Kidney (tissue), 14 donors: ENCODE data around the gene GP1BA. TPM values are rescaled to one million over a fixed set of nuclear protein-coding genes. Genes with fewer than 3 reads are reported as not detected.
A peak's percentile ranks its signal among the peaks of the same experiment; 100 is the strongest.

Source experiments
- DNase-seq, 5 donors: peaks; one replicate each; pipeline ENCODE4 v3.0.0-alpha.2; 2013 to 2020
- FAIRE-seq: peaks from 2 replicates; lab custom pipeline; 2012; peaks lifted over from hg19 to GRCh38; lab: Jason Lieb, UNC
- H3K27ac ChIP-seq, 2 donors: one replicate each; pipeline ENCODE4 v1.7.0; 2013; ENCODE audit warnings: low read depth in 2 of 2, low read length in 2 of 2, inconsistent platforms in 1 of 2
- H3K27me3 ChIP-seq: one replicate; pipeline ENCODE4 v1.7.1; 2013; ENCODE audit warnings: low read length, inconsistent platforms; ENCODE audit not compliant: control insufficient read depth, insufficient read depth
- H3K36me3 ChIP-seq, 3 donors: one replicate each; pipeline versions ENCODE4 v1.7.0 to v1.7.1; 2013; ENCODE audit warnings: low read length in 3 of 3, control low read depth in 1 of 3, inconsistent platforms in 1 of 3; ENCODE audit not compliant: insufficient read depth in 3 of 3, control insufficient read depth in 2 of 3
- H3K4me1 ChIP-seq, 3 donors: one replicate each; pipeline versions ENCODE4 v1.7.0 to v1.7.1; 2013; ENCODE audit warnings: low read length in 3 of 3, inconsistent platforms in 1 of 3, low read depth in 1 of 3; ENCODE audit not compliant: control insufficient read depth in 2 of 3, insufficient read depth in 2 of 3
- H3K4me3 ChIP-seq, 3 donors: one replicate each; pipeline versions ENCODE4 v1.7.0 to v1.8.1; 2013; ENCODE audit warnings: low read length in 3 of 3, control low read depth in 1 of 3, inconsistent platforms in 1 of 3
- H3K9ac ChIP-seq, 3 donors: one replicate each; pipeline versions ENCODE4 v1.7.0 to v1.7.1; 2013; ENCODE audit warnings: low read length in 3 of 3, control low read depth in 1 of 3, inconsistent platforms in 1 of 3
- H3K9me3 ChIP-seq, 3 donors: one replicate each; pipeline versions ENCODE4 v1.7.0 to v1.7.1; 2013; ENCODE audit warnings: low read length in 3 of 3, control low read depth in 1 of 3, inconsistent platforms in 1 of 3; ENCODE audit not compliant: control insufficient read depth in 2 of 3, insufficient read depth in 1 of 3
- intact Hi-C: fragments of 100-400 bp; cut with DNase I; formaldehyde crosslinking; loops from one replicate; pipeline ENCODE4 v1.11.1; 2022
- polyA plus RNA-seq: library from polyadenylated mRNA; stranded (reverse); fragments of 350-450 nt; fragmentation: Illumina TruSeq; extraction: RNeasy Lipid Tissue Mini Kit (QIAGEN cat#74804); gene quantifications from one replicate; pipeline ENCODE4 v1.2.3, GENCODE V29; 2014; ENCODE audit warnings: low read depth, low replicate concordance; ENCODE audit not compliant: insufficient read depth
- total RNA-seq: library from RNA; stranded (reverse); fragmentation: NEBNext Ultra II Directional; extraction: Animal tissue kit (Norgen Biotek cat#: 25700); gene quantifications from one replicate; pipeline ENCODE4 v1.2.1, GENCODE V29; 2021
- TF ChIP-seq, protein P1 (sequence below): IDR thresholded peaks from 3 replicates; pipeline ENCODE4 v1.5.1; 2012; ENCODE audit warnings: mild to moderate bottlenecking, moderate library complexity, borderline replicate concordance; ENCODE audit not compliant: insufficient read depth; ENCODE audit errors: extremely low read depth
- donor health status: control.
- donor health status: control.
- donor health status: control.
- donor health status: control.
- donor health status: control.
- donor health status: DM: yes; HTN: yes; CAD: no.
- donor health status: Normal renal cell carcinoma (clear cell type).

The GP1BA gene
- total and polyA plus RNA-seq, 2 donors from 2014 or later = not detected

DNA sequence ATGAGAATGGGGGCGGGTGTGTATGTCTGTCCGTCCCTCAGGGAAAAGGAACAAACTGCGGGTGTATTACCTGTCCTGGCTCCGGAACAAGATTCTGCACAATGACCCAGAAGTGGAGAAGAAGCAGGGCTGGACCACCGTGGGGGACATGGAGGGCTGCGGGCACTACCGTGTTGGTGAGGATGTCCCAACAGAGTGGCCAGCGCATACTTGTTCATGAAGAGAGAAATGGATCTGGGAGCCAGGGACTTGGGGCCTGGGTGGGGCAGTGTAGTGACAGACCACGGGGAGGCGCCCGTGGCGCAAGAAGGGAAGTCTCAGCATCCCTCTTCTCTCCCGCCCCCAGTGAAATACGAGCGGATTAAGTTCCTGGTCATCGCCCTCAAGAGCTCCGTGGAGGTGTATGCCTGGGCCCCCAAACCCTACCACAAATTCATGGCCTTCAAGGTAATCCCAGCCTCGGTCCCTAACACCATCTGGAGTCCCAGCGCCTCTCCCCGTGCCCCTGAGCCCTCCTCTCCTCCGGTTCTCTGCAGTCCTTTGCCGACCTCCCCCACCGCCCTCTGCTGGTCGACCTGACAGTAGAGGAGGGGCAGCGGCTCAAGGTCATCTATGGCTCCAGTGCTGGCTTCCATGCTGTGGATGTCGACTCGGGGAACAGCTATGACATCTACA is 36.3 kb upstream of the GP1BA start:
- peaks cover 0 to 14% (median 0%) of the 10 kb centered on the region in 3 donors for H3K4me1 ChIP-seq
- FAIRE-seq = no peak
- no peak overlapping the region for H3K27ac ChIP-seq
- peak in 1 of 5 donors; percentile 55 for DNase-seq
- peaks cover 2% of the 10 kb centered on the region for H3K27me3 ChIP-seq
- no peak overlapping the region for H3K9ac ChIP-seq
- no peak overlapping the region for H3K4me3 ChIP-seq
- intact Hi-C loops = no loop called here
- peaks cover 0 to 30% (median 20%) of the 10 kb centered on the region in 3 donors for H3K36me3 ChIP-seq
- no peaks in the 10 kb centered on the region for H3K9me3 ChIP-seq
- TF ChIP-seq, protein P1, sequence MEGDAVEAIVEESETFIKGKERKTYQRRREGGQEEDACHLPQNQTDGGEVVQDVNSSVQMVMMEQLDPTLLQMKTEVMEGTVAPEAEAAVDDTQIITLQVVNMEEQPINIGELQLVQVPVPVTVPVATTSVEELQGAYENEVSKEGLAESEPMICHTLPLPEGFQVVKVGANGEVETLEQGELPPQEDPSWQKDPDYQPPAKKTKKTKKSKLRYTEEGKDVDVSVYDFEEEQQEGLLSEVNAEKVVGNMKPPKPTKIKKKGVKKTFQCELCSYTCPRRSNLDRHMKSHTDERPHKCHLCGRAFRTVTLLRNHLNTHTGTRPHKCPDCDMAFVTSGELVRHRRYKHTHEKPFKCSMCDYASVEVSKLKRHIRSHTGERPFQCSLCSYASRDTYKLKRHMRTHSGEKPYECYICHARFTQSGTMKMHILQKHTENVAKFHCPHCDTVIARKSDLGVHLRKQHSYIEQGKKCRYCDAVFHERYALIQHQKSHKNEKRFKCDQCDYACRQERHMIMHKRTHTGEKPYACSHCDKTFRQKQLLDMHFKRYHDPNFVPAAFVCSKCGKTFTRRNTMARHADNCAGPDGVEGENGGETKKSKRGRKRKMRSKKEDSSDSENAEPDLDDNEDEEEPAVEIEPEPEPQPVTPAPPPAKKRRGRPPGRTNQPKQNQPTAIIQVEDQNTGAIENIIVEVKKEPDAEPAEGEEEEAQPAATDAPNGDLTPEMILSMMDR = no peak

DNA sequence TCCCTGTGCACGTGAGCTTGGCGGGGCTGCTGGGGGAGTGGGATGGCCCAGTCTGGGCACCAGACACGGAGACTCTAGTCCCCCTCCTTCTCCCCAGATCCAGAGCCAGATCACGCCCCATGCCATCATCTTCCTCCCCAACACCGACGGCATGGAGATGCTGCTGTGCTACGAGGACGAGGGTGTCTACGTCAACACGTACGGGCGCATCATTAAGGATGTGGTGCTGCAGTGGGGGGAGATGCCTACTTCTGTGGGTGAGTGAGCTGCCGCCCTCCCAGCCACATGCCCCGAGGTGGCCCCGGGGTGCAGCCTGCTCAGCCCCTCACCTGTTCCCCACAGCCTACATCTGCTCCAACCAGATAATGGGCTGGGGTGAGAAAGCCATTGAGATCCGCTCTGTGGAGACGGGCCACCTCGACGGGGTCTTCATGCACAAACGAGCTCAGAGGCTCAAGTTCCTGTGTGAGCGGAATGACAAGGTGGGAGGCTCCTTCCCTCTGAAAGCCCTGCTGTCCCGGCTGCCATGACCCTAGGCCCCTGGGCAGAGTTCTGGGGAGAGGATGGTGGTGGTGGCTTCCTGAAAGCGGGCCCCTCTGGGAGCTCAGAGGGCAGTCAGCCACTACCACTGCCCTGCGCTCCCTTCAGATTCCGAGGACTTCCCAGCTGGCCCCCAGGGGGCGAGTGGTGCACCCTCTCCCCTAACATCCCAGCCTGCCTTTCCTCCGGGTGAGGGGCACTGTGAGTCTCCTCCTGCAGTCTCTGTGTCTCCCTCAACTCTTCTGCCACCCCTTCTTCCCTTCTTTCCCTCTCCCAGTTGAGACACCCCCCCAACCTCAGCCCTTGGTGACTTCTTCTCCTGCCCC is 35.5 kb upstream of the GP1BA start:
- Histone ChIP-seq H3K4me1 (peaks cover 0 to 14% (median 0%) of the 10 kb centered on the region in 3 donors), H3K27ac (no peak overlapping the region), H3K27me3 (peaks cover 2% of the 10 kb centered on the region), H3K4me3 (no peak overlapping the region), H3K36me3 (peaks cover 0 to 22% (median 16%) of the 10 kb centered on the region in 3 donors), H3K9ac (no peak overlapping the region), H3K9me3 (no peaks in the 10 kb centered on the region)
- TF ChIP-seq, protein P1 = no peak
- DNase-seq (peak in 1 of 5 donors; percentile 53), FAIRE-seq (no peak)
- intact Hi-C loops = no loop called here

GRCh38 chr17:4897198-4897687 is 34.8 kb upstream of the GP1BA start:
- intact Hi-C loops = no loop called here
- TF ChIP-seq, protein P1 = no peak
- Histone ChIP-seq H3K4me3 (no peak overlapping the region), H3K36me3 (peaks cover 0 to 21% (median 14%) of the 10 kb centered on the region in 3 donors), H3K9ac (no peak overlapping the region), H3K9me3 (no peaks in the 10 kb centered on the region), H3K27me3 (peaks cover 2% of the 10 kb centered on the region), H3K27ac (no peak overlapping the region), H3K4me1 (peaks cover 0 to 14% (median 0%) of the 10 kb centered on the region in 3 donors)
- FAIRE-seq (no peak), DNase-seq (peak in 1 of 5 donors; percentile 67)
